HL-60/S4 treated with phorbol 12-myristate 13-acetate at 8.2 ng/mL for 4 days and 3 days (cell line): ENCODE data around the gene MRPL43.

Source experiments
- in situ Hi-C: fragments of 300-500 bp; cut with MboI; formaldehyde crosslinking; loops from 2 replicates; pipeline ENCODE4 v1.15.0; 2022; ENCODE audit warnings: low sequenced_read_pairs

Gene MRPL43

DNA sequence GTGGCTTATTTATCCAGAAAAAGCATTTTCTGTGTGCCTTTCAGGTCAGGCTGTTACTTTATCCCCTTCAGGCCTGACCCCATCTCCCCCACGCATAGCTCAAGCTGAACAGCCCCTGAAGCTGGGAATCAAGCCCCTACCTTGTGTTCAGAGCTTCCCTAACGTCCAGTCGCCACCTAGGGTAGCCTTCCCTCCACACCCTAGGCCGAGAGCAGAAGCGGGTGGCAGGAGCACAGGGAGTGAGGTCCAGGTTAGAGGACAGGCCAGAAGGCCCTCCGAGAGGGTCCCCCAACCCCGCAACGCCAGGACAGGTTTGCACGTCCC is 18.5 kb downstream of the MRPL43 start:
- in situ Hi-C loops: no loop called here

DNA sequence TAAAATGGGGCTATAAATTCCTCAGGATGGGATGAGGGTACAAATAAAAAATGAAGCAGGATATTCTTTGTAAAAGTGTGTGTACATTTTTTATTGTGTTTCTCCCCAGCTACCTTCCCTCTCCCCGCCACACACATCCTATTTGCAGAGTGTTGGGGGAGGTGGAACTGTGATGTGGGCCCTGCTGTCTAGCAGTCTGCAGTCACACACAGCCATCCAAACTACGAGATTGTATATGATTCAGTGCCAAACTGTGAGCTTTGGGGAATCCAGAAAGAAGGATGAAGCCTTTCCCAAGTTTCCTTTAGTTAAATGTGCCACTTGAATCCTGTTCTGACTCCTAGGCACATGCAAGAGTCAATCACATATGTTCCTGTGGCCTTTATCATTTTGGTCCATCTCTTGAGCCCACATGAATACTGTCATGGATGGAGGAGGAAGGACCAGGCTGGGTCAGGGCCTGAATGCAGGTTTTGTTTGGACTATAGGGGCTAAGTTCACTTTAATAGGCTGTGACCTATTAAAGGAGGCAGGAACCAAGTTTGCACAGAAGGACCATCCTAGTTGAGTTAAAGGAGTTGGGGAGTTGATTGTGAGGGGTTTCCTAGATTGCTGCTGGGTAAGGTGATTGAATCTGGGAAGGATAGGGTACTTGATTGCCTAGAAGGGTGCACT is 19.1 kb downstream of the MRPL43 start:
- in situ Hi-C loops: no loop called here

DNA sequence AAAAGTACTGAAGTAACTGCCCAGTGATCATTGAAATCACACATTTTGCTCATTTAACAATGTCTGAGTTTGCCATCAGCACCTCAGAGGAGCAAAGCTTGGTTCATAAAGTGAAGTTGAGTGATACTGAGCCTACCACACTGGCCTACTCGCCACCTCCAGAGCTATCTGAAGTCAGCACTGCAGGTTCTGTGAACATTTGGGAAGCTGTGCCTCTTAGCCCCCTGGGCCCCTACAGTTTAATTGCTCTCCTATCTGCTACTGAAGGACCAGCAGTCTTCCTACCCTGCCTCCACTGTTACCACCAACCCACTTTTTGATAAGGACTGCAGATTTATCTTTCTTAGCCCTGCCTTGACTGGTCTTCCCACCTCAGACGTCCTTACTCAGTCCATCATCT is 20.0 kb downstream of the MRPL43 start:
- in situ Hi-C loops: no loop called here

- in situ Hi-C loops: no loop called here
These were observed 20.4 kb downstream of the MRPL43 start for GRCh38 chr10:100966887-100967286.

- in situ Hi-C loops: no loop called here
These were observed 21.5 kb downstream of the MRPL43 start for GRCh38 chr10:100965820-100966219.

DNA sequence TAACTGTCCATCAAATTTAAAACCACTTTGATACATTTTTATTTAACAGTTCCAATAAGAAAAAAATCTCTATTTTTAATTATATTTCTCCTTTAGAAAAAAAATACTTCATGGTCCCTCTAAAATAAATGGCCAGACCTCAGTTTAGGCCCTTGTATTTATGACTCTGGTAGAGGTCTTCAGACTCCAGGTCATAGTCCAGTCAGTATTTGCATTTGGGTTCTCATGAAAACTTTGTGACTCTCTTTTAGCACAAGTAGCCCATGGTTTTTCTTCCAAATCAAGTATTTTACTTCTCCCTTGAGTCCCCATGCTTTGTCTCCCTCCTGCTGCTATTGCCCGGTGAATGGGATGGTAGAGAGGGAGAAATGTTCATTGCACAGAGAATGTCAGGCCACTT is 23.5 kb downstream of the MRPL43 start:
- in situ Hi-C loops: no loop called here

- in situ Hi-C loops: no loop called here
These were observed 24.8 kb downstream of the MRPL43 start for GRCh38 chr10:100962351-100963080.

GRCh38 chr10:100960251-100960650 is 27.0 kb downstream of the MRPL43 start:
- in situ Hi-C loops: no loop called here

GRCh38 chr10:100948916-100949315 is 38.4 kb downstream of the MRPL43 start:
- in situ Hi-C loops: no loop called here

DNA sequence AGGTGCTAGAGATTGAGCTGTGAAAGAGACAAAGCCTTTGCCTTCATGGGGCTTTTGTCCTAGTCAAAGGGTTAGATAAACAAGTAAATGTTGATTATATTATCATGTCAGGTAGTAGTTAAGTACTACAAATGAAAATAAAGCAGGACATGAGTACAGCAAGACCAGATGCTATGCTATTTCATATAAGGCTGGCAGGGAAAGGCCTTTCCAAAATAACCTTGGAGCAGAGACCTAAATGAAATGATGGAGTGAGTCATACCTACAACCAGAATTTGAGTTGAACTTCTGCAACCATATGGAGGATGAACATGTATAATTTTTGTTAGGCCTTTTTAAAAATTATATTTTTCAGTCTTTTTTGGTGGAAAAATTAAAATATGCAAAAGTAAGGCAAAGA is 41.5 kb downstream of the MRPL43 start:
- in situ Hi-C loops: no loop called here

DNA sequence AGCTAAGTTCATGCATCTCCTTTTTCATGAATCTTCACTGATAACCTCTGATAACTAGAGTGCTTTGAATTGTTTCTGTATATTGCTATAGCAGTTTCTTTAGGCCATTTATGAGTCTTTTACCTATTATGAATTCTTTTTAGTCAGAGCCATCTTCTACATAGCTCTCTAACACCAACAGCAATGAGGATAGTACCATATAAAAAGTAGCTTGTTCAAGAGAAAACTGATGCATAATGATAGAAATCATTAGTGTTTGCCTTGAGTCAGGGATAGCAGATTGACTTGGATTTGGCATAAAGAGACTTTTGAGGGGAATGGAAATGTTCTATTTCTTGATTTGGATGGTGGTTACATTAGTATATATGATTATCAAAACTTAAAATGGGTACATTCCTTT is 43.8 kb downstream of the MRPL43 start:
- in situ Hi-C loops: no loop called here

- in situ Hi-C loops: no loop called here
These were observed 45.1 kb downstream of the MRPL43 start for GRCh38 chr10:100942229-100942628.

- in situ Hi-C loops: no loop called here
These were observed 47.4 kb downstream of the MRPL43 start for GRCh38 chr10:100939763-100940344.
